Skin epidermis (tissue), 12 donors: ENCODE results near the gene CCDC87.
A peak's percentile ranks its signal among the peaks of the same experiment; 100 is the strongest.
"Not testable (repeated sequence)": the region's sequence is repeated elsewhere in the genome, so short reads cannot be mapped to it uniquely, and the experiment has no call there.

ENCODE experiments used
- H3K27ac ChIP-seq, 21 experiments: fragments of 200-600 bp; sonication (generic) in 11 of 21; one replicate each; pipeline ENCODE4 v1.5.0; 2020; ENCODE audit warnings: mild to moderate bottlenecking in 3 of 21, inconsistent platforms in 2 of 21, moderate library complexity in 2 of 21
- H3K4me3 ChIP-seq, 7 experiments: fragments of 200-600 bp; sonication (generic) in 2 of 7; one replicate each; pipeline ENCODE4 v1.5.0; 2020; ENCODE audit warnings: inconsistent platforms in 2 of 7, mild to moderate bottlenecking in 2 of 7, moderate library complexity in 1 of 7

Gene CCDC87

DNA sequence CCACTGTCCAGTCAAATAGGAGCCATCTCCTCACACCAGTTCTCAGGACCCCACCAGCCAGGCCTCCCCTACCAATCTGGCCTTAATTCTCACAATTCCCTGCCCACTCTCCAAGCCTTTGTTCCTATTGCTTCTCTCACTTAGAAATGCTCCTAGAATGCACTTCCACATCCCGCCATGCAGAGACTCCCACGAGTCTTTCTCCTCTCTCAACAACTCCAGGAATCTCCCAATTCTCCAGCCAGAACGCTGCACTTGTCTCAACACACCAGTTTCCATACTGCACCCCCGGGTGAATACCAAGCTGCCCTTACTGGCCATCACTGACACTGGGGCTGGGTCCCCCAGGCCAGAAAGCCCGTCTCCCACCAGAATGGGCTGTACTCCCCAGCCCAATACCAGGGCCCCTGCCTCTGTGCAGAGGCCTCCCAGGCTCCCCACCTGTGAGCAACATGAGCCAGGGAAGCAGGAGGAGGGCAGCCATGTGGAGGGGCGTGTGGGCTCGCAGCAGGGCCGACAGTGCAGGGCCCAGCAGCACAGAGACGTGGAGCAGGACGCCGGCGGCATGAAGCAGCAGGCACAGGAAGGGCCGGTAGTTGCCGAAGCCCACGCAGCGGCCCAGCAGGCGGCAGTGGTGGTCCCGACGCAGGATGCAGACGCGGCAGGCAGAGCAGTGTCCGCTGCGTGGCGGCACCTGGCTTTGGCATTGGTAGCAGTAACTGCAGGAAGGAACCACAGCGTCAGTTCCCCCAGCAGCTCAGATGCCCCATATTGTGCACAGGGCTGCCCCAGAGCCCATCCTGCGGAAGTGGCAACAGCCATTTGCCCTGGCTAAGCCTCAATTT lies 49.4 kb downstream of the CCDC87 start:
- Histone ChIP-seq H3K27ac (peak overlapping the region in 18 of 21 experiments; percentile 5 to 90 (median 56)), H3K4me3 (peak overlapping the region in 1 of 7 experiments; percentile 8)

DNA sequence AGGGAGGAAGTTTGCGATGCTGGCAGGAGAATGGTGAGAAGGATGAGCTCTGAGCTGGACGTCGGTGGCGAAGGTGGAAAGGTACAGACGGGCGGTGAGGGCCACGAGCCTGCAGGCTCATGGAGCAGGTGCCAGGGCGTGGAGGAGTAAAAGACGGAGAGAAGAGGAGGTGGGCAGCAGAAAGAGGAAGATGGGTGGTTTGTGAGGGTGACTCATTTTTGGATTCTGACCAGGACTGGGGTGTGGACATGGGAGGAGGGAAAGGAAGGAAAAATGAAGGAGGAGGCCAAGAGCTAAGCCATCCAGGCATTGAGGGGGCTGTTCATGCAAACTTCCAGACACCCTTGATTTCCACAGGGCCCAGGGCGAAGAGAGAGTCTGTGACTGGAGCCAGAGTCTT lies 50.5 kb downstream of the CCDC87 start:
- Histone ChIP-seq H3K4me3 (no peak overlapping the region), H3K27ac (peak overlapping the region in 1 of 21 experiments; percentile 31)

DNA sequence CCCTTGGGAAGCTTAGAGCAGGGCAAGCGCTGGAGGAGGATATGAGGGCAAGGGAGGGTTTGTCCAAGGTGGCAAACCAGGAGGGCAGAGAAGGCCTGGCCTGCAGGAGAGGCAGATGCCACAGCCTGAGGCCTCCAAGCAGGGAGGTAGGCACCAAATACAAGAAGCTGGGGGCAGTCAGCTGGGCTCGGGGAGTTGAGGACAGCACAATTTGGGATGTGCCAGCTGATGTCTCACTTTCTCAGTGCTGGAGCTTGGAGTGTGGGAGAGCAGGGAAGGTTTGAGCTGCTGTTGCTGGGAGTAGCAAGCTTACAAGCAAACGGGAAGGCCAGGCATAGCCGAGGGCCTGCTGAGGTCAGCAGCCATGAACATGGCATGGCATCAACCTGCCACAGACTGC lies 51.0 kb downstream of the CCDC87 start:
- Histone ChIP-seq H3K4me3 (no peak overlapping the region), H3K27ac (peak overlapping the region in 1 of 21 experiments; percentile 31)

DNA sequence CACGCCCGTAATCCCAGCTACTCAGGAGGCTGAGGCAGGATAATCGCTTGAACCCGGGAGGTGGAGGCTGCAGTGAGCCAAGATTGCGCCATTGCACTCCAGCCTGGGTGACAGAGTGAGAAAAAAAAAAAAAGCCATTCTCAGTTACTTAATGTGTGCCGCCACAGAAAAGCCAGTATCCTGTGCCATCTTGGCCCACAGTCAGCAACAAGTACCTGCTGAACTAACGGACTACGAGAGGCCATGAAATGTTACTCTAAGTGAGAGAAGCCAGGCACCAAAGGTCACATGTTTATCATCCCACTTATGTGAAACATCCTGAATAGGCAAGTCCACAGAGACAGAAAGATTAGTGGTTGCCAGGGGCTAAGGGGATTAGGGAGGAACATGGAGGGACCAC lies 52.3 kb downstream of the CCDC87 start:
- not testable (repeated sequence) for H3K4me3 ChIP-seq

More for the DNA sequence above, 52.3 kb downstream of the CCDC87 start:
- H3K27ac ChIP-seq: not testable (repeated sequence)
